ENCODE data around the gene VPS13D.

DNA sequence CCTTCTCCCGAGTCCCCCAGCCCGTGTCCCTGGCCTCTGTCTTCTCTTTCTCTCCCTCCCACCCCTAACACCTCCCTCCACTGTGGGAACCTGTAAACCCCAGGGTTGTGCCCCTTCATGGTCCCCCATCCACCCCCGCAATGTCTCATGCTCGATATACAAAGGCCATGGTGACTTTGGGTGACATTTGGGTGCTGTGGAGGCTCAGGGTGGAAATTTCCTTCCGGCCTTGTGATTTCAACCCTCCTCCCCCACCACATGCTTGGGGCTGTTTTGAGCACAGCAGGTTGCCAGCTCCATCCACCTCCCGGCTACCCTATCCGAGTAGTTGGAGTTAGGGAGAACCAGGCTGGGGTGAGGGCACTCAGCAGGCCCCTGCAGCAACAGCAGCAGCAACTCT lies 25.7 kb upstream of the VPS13D start:
- TF ChIP-seq, protein P1, sequence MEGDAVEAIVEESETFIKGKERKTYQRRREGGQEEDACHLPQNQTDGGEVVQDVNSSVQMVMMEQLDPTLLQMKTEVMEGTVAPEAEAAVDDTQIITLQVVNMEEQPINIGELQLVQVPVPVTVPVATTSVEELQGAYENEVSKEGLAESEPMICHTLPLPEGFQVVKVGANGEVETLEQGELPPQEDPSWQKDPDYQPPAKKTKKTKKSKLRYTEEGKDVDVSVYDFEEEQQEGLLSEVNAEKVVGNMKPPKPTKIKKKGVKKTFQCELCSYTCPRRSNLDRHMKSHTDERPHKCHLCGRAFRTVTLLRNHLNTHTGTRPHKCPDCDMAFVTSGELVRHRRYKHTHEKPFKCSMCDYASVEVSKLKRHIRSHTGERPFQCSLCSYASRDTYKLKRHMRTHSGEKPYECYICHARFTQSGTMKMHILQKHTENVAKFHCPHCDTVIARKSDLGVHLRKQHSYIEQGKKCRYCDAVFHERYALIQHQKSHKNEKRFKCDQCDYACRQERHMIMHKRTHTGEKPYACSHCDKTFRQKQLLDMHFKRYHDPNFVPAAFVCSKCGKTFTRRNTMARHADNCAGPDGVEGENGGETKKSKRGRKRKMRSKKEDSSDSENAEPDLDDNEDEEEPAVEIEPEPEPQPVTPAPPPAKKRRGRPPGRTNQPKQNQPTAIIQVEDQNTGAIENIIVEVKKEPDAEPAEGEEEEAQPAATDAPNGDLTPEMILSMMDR (IDR thresholded peaks at IDR 0.05), result no peak
- TF ChIP-seq POLR2A (IDR thresholded peaks at IDR 0.05), result no peak

All from body of pancreas (tissue), 4 donors.